Measurements from ENCODE around the gene RIPPLY2.

The RIPPLY2 gene

DNA sequence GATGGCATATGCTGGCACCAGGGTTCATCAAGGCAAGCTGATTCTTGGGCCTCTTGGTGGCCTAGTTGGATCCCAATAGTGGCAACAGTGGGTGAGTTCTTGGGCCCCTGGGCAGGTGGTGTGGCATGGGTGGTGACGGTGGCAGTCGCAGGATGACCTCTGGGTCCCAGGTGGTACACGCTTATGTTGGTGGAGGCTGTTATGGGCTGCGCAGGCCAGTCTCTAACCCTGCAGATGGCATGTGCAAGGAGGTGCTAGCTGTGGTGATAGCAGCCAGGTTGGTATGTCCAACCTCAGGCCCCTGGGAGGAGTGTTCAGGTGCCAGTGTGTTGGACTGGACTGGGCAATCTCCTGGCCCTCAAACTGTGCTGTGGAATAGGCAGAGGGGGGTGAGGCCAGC lies 52.5 kb downstream of the RIPPLY2 start:
- H3K36me3 ChIP-seq (ENCODE audit: insufficient read depth, low read length), result no peaks in the 10 kb centered on the region
- no peaks in the 10 kb centered on the region for H3K9me3 ChIP-seq (ENCODE audit: control insufficient read depth, insufficient read depth, low read length)
- no peak overlapping the region for H3K9ac ChIP-seq (ENCODE audit: low read depth, low read length)
- no peaks in the 10 kb centered on the region for H3K4me1 ChIP-seq (ENCODE audit: insufficient read depth, low read length)
